ENCODE data around the gene ARSK.

Gene ARSK

GRCh38 chr5:95634081-95634480 lies 79.2 kb downstream of the ARSK start:
- Histone ChIP-seq H3K23ac (ENCODE audit: low read length in 2 of 2) (no peak overlapping the region), H2AFZ (ENCODE audit: low read depth, low read length) (no peak overlapping the region), H2BK15ac (ENCODE audit: low read depth, poor library complexity, severe bottlenecking) (no peak overlapping the region), H3K4me2 (ENCODE audit: low read length, poor library complexity, severe bottlenecking) (no peak overlapping the region), H3K4ac (ENCODE audit: low read depth in 1 of 2, low read length in 2 of 2) (no peak overlapping the region), H3K18ac (ENCODE audit: low read depth in 1 of 2, low read length in 2 of 2) (no peak overlapping the region), H4K8ac (ENCODE audit: low read length) (no peak overlapping the region), H3K27me3 (ENCODE audit: control insufficient read depth in 1 of 2, insufficient read depth in 1 of 2, low read length in 2 of 2) (no peaks in the 10 kb centered on the region), H2AK5ac (ENCODE audit: low read length, severe bottlenecking) (no peak overlapping the region), H4K91ac (ENCODE audit: low read length) (no peak overlapping the region), H3K4me3 (ENCODE audit: insufficient read depth in 1 of 2, low read depth in 1 of 2, low read length in 2 of 2) (no peak overlapping the region), H3K4me1 (ENCODE audit: control insufficient read depth, insufficient read depth, low read depth, low read length) (peaks cover 2% of the 10 kb centered on the region), H3K79me1 (replicated peaks; ENCODE audit: low read length, poor library complexity, severe bottlenecking) (no peaks in the 10 kb centered on the region), H3K36me3 (ENCODE audit: control insufficient read depth in 1 of 2, insufficient read depth in 2 of 2, low read depth in 1 of 2, low read length in 2 of 2) (no peaks in the 10 kb centered on the region), H3K14ac (ENCODE audit: low read length in 2 of 2) (no peak overlapping the region), H2BK5ac (ENCODE audit: low read depth, low read length, poor library complexity, severe bottlenecking) (no peak overlapping the region), H2BK12ac (ENCODE audit: low read length in 2 of 2) (no peak overlapping the region), H3K9me3 (ENCODE audit: control insufficient read depth, low read length) (no peaks in the 10 kb centered on the region), H3K27ac (ENCODE audit: low read length, poor library complexity, severe bottlenecking) (no peak overlapping the region), H2BK120ac (ENCODE audit: low read depth, low read length) (no peak overlapping the region), H3K9ac (ENCODE audit: low read length) (no peak overlapping the region)
- DNase-seq, result no peak
- WGBS, result 100% methylated on average over 2 of the region's 3 CpGs

GRCh38 chr5:95638632-95639031 lies 83.7 kb downstream of the ARSK start:
- H4K91ac ChIP-seq (ENCODE audit: low read length), result no peak overlapping the region
- H2BK120ac ChIP-seq (ENCODE audit: low read depth, low read length), result no peak overlapping the region
- no peak overlapping the region for H2BK5ac ChIP-seq (ENCODE audit: low read depth, low read length, poor library complexity, severe bottlenecking)
- H3K9ac ChIP-seq (ENCODE audit: low read length), result no peak overlapping the region
- no peak overlapping the region for H2BK15ac ChIP-seq (ENCODE audit: low read depth, poor library complexity, severe bottlenecking)
- H3K4me3 ChIP-seq (ENCODE audit: insufficient read depth in 1 of 2, low read depth in 1 of 2, low read length in 2 of 2), result no peak overlapping the region
- H2BK12ac ChIP-seq (ENCODE audit: low read length in 2 of 2), result no peak overlapping the region
- H3K4me1 ChIP-seq (ENCODE audit: control insufficient read depth, insufficient read depth, low read depth, low read length), result no peaks in the 10 kb centered on the region
- H3K9me3 ChIP-seq (ENCODE audit: control insufficient read depth, low read length), result no peaks in the 10 kb centered on the region
- no peak overlapping the region for H2AFZ ChIP-seq (ENCODE audit: low read depth, low read length)
- no peak overlapping the region for H3K4ac ChIP-seq (ENCODE audit: low read depth in 1 of 2, low read length in 2 of 2)
- no peak overlapping the region for H3K14ac ChIP-seq (ENCODE audit: low read length in 2 of 2)
- H3K18ac ChIP-seq (ENCODE audit: low read depth in 1 of 2, low read length in 2 of 2), result no peak overlapping the region
- H3K36me3 ChIP-seq (ENCODE audit: control insufficient read depth in 1 of 2, insufficient read depth in 2 of 2, low read depth in 1 of 2, low read length in 2 of 2), result no peaks in the 10 kb centered on the region
- DNase-seq, result no peak
- WGBS, result 93% methylated on average over 3 of the region's 3 CpGs
- H3K79me1 ChIP-seq (replicated peaks; ENCODE audit: low read length, poor library complexity, severe bottlenecking), result no peaks in the 10 kb centered on the region
- H3K27ac ChIP-seq (ENCODE audit: low read length, poor library complexity, severe bottlenecking), result no peak overlapping the region
- H2AK5ac ChIP-seq (ENCODE audit: low read length, severe bottlenecking), result no peak overlapping the region
- H4K8ac ChIP-seq (ENCODE audit: low read length), result no peak overlapping the region
- H3K23ac ChIP-seq (ENCODE audit: low read length in 2 of 2), result no peak overlapping the region
- H3K27me3 ChIP-seq (ENCODE audit: control insufficient read depth in 1 of 2, insufficient read depth in 1 of 2, low read length in 2 of 2), result no peaks in the 10 kb centered on the region
- H3K4me2 ChIP-seq (ENCODE audit: low read length, poor library complexity, severe bottlenecking), result no peak overlapping the region

GRCh38 chr5:95641741-95642220 lies 86.9 kb downstream of the ARSK start:
- no peaks in the 10 kb centered on the region for H3K27me3 ChIP-seq (ENCODE audit: control insufficient read depth in 1 of 2, insufficient read depth in 1 of 2, low read length in 2 of 2)
- no peak overlapping the region for H3K23ac ChIP-seq (ENCODE audit: low read length in 2 of 2)
- no peak overlapping the region for H3K4ac ChIP-seq (ENCODE audit: low read depth in 1 of 2, low read length in 2 of 2)
- H3K4me3 ChIP-seq (ENCODE audit: insufficient read depth in 1 of 2, low read depth in 1 of 2, low read length in 2 of 2), result no peak overlapping the region
- no peak overlapping the region for H3K9ac ChIP-seq (ENCODE audit: low read length)
- H3K27ac ChIP-seq (ENCODE audit: low read length, poor library complexity, severe bottlenecking), result no peak overlapping the region
- H2BK12ac ChIP-seq (ENCODE audit: low read length in 2 of 2), result peak overlapping the region in 1 of 2 experiments; percentile 3
- DNase-seq, result peak; percentile 29
- H2BK15ac ChIP-seq (ENCODE audit: low read depth, poor library complexity, severe bottlenecking), result no peak overlapping the region
- H3K9me3 ChIP-seq (ENCODE audit: control insufficient read depth, low read length), result no peaks in the 10 kb centered on the region
- H2BK5ac ChIP-seq (ENCODE audit: low read depth, low read length, poor library complexity, severe bottlenecking), result no peak overlapping the region
- H2BK120ac ChIP-seq (ENCODE audit: low read depth, low read length), result no peak overlapping the region
- H3K18ac ChIP-seq (ENCODE audit: low read depth in 1 of 2, low read length in 2 of 2), result no peak overlapping the region
- H4K91ac ChIP-seq (ENCODE audit: low read length), result no peak overlapping the region
- no peak overlapping the region for H2AFZ ChIP-seq (ENCODE audit: low read depth, low read length)
- no peak overlapping the region for H3K14ac ChIP-seq (ENCODE audit: low read length in 2 of 2)
- H3K36me3 ChIP-seq (ENCODE audit: control insufficient read depth in 1 of 2, insufficient read depth in 2 of 2, low read depth in 1 of 2, low read length in 2 of 2), result no peaks in the 10 kb centered on the region
- no peaks in the 10 kb centered on the region for H3K79me1 ChIP-seq (replicated peaks; ENCODE audit: low read length, poor library complexity, severe bottlenecking)
- no peak overlapping the region for H3K4me2 ChIP-seq (ENCODE audit: low read length, poor library complexity, severe bottlenecking)
- 85% methylated on average over 4 of the region's 5 CpGs for WGBS
- no peak overlapping the region for H4K8ac ChIP-seq (ENCODE audit: low read length)
- no peak overlapping the region for H2AK5ac ChIP-seq (ENCODE audit: low read length, severe bottlenecking)
- H3K4me1 ChIP-seq (ENCODE audit: control insufficient read depth, insufficient read depth, low read depth, low read length), result no peaks in the 10 kb centered on the region

GRCh38 chr5:95643152-95643551 lies 88.3 kb downstream of the ARSK start:
- Histone ChIP-seq H3K4ac (ENCODE audit: low read depth in 1 of 2, low read length in 2 of 2) (no peak overlapping the region), H2BK5ac (ENCODE audit: low read depth, low read length, poor library complexity, severe bottlenecking) (no peak overlapping the region), H3K9me3 (ENCODE audit: control insufficient read depth, low read length) (no peaks in the 10 kb centered on the region), H3K79me1 (replicated peaks; ENCODE audit: low read length, poor library complexity, severe bottlenecking) (no peaks in the 10 kb centered on the region), H3K14ac (ENCODE audit: low read length in 2 of 2) (no peak overlapping the region), H3K18ac (ENCODE audit: low read depth in 1 of 2, low read length in 2 of 2) (no peak overlapping the region), H3K23ac (ENCODE audit: low read length in 2 of 2) (no peak overlapping the region), H2BK15ac (ENCODE audit: low read depth, poor library complexity, severe bottlenecking) (no peak overlapping the region), H3K4me1 (ENCODE audit: control insufficient read depth, insufficient read depth, low read depth, low read length) (peaks cover 2% of the 10 kb centered on the region), H2BK120ac (ENCODE audit: low read depth, low read length) (no peak overlapping the region), H3K4me3 (ENCODE audit: insufficient read depth in 1 of 2, low read depth in 1 of 2, low read length in 2 of 2) (no peak overlapping the region), H3K4me2 (ENCODE audit: low read length, poor library complexity, severe bottlenecking) (no peak overlapping the region), H4K8ac (ENCODE audit: low read length) (no peak overlapping the region), H2AK5ac (ENCODE audit: low read length, severe bottlenecking) (no peak overlapping the region), H3K27ac (ENCODE audit: low read length, poor library complexity, severe bottlenecking) (no peak overlapping the region), H3K9ac (ENCODE audit: low read length) (no peak overlapping the region), H4K91ac (ENCODE audit: low read length) (no peak overlapping the region), H3K27me3 (ENCODE audit: control insufficient read depth in 1 of 2, insufficient read depth in 1 of 2, low read length in 2 of 2) (no peaks in the 10 kb centered on the region), H2BK12ac (ENCODE audit: low read length in 2 of 2) (no peak overlapping the region), H3K36me3 (ENCODE audit: control insufficient read depth in 1 of 2, insufficient read depth in 2 of 2, low read depth in 1 of 2, low read length in 2 of 2) (no peaks in the 10 kb centered on the region), H2AFZ (ENCODE audit: low read depth, low read length) (no peak overlapping the region)
- DNase-seq, result no peak
- WGBS, result 92% methylated on average over 7 of the region's 7 CpGs
